Colon (tissue), 2 donors: Measurements from ENCODE around the gene NRDE2.
"Not testable (repeated sequence)": the region's sequence is repeated elsewhere in the genome, so short reads cannot be mapped to it uniquely, and the experiment has no call there.

ENCODE experiments used
- FAIRE-seq: peaks from 2 replicates; lab custom pipeline; 2012; peaks lifted over from hg19 to GRCh38; lab: Jason Lieb, UNC
- donor health status: control.
- donor health status: control.

NRDE2 gene

DNA sequence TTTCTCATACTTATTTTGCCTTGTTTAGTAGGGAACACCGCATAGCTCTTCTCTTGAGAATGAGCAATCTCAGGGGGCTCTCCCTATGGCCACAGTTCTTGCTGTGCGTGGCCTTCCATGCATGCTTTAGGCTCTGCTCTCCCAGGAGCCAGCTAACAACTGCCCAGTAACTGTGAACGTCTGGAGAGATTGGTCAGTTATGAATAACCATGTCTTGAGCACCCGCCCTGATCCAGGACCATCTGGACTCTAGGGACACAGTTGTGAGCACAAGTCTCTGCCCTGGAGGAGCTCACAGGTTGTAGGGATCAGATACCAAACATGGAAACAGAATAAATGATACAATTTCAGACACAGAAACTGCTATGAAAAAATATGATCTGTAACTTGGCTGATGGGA lies 63.3 kb downstream of the NRDE2 start:
- FAIRE-seq = no peak

DNA sequence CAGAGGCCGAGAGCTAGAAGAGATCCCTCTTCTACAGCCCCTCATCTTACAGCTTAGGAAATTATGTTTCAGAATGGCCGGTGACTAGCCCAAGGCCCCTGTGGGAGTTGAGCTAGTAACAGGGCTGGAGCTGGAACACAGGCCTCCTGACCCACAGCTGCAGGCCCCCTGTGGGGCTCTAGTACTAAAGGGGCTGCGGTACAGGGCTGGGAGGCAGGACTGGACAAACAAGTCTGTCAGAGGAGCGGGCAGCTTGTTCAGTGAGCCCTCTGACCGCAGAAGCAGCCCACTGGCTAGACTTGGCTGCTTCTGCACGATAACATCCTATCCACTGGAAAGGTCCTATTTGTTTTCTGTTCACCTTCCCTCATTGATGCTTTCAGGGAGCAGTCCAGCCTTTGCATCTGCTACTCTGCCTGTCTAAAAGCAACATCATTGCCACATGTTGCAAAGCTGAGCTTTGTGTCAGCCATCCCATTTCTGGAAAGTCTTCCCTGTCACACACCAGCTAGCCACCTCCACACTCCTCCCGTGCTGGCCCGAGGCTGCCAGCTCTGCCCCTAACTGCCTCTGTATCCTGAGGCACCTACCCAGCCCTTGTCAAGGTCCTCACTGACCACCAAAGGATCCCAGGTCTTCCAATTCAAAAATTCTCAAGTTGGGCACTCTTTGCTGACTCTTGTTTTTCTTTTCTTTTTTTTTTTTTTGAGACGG lies 65.1 kb downstream of the NRDE2 start:
- no peak for FAIRE-seq

DNA sequence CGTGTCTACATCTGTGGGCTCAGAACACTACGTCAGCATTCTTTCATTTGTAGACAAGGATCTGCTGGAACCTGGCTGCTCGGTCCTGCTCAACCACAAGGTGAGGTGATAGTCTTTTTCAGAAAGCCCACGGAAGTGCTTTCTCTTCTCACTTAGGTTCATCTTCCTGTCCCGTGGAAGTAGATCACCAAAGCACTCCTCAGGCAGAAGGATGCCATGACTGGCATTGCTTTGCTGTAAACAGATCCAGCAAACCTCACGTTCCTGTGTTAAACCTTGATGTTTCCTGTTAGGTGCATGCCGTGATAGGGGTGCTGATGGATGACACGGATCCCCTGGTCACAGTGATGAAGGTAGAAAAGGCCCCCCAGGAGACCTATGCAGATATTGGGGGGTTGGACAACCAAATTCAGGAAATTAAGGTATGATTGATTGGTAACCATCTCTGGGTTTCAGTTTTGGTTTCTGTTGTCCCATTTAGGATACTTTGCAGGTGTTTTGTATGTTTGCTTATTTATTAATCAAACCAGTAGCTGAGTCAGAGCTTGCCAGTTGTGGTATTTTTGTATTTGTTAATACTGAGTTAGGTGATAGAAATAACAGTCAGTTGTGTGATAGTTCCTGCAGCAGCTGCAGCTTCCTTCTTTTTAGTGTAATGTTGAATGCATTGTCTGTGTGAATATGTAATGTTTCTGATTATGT lies 67.8 kb downstream of the NRDE2 start:
- no peak for FAIRE-seq

DNA sequence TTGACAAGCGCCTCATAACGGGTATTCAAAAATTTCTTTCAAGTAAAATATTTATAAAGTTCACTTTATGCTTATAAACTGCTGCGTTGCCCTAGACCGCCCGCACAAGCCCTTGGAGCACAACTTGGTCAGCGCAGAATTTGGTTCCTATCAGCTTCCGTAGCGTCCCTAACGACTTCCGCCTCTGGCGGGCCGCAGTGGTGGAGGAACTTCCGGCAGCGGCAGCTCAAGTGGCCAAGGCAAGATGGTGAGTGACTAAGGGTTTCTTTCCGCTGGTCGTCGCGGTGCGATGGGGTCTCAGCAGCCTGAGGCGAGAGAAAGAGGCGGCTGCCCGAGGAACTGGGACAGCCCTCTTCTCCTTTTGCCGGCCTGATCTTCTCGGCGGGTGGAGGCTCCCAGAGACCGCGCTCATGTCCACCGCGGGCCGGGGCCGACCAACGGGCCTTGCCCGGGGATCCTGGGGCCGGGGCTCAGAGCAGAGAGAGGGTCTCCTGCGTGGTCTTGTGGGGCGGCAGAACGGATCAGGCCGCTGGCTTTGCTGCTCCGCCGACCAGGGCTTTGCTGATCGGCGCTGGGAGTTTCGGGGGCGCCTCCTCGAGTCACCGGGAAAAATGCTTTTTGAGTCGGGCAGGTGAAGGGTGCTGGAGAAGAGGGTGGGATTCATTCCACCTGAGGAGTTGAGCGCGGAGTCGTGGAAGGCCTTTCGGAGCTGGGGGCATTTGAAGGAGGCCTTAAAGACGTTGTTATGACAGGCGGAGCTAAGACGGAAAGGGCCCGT lies 75.2 kb downstream of the NRDE2 start, which contains the start of gene PSMC1:
TSS of gene PSMC1 (plus strand) at position 200 of the 778 bp plus-strand sequence. CDS start at position 245, 45 bp downstream.
- FAIRE-seq = no peak

DNA sequence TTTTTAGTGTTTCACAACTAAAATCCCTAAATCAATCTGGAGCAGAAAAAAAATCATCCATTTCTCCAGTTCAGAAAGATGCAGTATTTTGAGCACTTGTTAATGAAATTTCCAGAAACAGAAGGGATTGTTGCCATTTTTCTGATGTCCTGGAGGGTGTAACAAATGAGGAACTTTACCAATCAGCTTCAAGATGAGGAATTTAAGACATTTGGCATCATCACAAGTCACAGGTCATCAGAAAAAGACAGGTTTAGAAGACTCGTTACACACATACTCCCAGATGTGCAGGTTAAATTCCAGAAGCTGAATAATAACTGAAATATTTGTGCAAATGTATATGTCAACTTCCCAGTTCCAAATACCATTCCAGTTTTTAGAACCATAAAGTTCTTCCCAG lies 75.9 kb downstream of the NRDE2 start:
- no peak for FAIRE-seq

DNA sequence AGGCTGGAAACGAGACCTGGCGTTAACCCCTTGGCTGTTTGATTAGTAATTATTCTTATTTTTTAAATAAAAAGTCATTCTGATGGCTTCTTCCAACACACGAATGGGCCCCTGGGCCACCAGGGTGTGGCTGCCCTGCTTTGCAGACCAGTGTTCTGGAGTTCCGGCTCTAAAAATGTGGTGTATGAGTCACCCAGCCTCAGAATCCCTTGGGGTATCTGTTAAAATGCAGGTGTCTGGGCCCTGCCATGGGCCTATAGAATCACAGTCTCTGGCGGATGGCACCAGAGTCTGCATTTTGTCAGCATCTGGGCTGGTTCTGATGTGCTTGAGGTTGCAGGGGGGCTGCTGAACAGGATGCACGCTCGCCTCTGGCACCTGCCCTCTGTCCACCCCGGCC lies 77.9 kb downstream of the NRDE2 start:
- FAIRE-seq = no peak

DNA sequence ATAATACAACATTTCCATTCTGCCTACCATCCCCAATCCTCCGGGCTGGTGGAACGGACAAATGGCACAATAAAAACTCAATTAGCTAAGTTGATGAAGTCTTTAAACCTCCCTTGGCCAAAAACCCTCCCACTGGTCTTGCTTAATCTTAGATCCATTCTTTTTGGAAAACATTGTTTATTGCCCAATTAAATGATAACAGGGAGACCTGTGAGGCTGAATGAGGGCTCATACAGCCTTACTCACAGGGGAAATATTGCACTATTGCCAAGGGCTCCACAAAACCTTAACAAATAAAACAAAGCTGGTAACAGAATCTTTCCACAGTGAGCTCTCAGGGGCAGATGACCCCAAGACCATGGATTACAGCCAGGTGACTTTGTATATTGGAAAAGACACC lies 83.1 kb downstream of the NRDE2 start:
- no peak for FAIRE-seq

DNA sequence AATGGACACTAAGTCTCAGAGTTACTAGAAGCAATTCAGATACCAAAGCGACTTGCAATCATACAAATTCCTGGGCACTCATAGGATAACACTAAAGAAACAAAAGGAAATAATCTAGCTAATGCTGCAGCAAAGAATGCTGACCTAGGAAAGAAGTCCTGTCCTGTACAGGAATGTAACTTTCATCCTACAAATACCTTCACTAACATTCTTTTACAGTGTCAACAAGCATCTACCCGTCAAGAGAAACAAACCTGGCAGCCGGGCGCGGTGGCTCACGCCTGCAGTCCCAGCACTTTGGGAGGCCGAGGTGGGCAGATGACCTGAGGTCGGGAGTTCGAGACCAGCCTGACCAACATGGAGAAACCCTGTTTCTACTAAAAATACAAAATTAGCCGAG lies 84.3 kb downstream of the NRDE2 start:
- FAIRE-seq = not testable (repeated sequence)

DNA sequence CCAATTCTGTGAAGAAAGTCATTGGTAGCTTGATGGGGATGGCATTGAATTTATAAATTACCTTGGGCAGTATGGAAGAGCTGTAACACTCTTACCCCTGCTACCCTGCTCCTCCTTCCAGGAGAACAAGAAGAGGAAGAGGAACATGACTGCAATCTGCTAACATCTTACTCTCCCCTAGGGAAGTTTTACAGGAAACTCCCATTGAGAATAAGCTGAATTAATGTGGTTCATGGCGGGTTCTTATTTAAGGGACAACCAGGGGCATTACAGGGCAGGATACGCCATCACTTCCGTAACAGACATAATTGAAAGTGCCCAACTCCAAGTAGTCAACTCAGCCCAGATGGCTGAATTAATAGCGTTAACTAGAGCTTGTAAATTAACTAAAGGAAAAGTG lies 84.8 kb downstream of the NRDE2 start:
- no peak for FAIRE-seq

DNA sequence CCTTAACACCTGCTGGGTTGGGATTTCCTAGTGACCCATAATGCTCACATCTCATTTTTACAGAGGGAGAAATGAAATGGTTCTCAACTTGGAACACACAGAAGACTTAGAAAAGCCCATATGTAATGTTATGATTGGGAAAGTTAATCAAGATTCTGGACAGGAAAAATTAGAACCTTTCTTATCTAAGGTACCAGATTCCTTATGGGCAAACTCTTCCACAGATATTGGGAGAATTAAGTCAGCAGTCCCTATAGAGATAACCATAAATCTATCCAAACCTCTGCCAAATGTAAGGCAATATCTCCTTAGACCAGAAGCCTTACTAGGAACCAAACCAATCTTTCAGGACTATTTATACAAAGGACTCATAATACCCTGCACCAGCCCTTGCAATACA lies 89.3 kb downstream of the NRDE2 start:
- FAIRE-seq = no peak

DNA sequence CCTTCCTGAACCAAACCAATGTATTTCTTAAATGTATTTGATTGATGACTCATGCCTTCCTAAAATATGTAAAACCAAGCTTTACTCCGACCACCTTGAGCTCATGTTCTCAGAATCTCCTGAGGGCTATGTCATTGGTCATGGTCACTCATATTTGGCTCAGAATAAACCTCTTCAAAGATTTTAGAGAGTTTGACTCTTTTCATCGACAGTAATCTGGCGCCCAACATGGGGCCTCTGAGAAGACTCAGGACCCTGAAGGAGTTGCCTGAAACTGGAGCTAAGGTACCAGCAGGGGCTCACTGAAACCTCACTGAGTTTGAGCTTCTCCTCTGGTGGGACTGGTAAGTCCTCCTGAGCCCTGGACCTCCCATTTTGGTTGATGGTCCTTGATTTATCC lies 92.6 kb downstream of the NRDE2 start:
- FAIRE-seq = no peak

DNA sequence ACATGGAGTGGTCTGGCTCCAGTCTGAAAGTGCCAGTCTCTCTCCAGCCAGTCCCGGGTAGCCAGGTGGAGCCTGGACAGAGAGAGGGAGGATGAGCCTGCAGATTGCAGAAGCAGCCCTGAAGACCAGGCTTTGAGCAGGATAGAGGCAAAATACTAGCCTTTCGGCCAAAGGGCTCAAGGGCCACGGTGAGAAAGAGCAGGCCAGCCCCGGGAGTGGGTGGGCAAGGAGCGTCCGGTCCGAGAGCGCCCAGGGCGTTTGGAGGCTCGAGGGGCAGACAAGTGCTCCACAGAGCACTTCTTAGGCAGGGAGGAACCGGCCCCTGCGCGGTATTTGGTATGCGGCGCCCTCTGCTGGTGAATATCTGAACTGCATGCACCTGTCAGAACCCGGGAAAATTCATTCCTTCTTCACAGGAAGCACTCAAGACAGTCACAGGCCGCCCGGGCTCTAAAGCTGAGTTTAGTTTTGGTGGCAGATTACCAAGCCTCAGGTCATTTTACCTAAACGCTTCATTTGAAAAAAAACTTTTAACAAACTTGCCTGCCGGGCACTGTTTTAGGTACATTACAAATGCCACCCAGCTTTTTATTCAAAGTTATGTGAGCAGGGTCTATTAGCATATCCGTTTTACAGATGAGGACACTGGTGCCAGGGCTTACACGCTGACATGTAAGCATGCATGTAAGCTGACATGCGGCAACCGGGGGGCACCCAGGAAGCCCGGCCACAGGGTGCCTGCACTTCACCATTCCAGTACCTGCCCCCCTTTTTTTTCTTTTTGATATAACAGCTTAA lies 96.4 kb downstream of the NRDE2 start:
- FAIRE-seq = no peak

DNA sequence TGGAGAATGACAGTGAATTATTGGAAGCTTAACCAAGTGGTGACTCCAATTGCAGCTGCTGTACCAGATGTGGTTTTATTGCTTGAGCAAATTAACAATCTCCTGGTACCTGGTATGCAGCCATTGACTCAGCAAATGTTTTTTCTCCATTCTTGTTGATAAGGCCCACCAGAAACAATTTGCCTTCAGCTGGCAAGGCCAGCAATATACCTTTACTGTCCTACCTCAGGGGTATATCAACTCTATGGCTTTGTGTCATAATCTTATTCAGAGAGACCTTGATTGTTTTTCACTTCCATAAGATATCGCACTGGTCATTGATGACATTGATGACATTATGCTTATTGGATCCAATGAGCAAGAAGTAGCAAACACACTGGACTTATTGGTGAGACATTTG lies 101.8 kb downstream of the NRDE2 start:
- not testable (repeated sequence) for FAIRE-seq

DNA sequence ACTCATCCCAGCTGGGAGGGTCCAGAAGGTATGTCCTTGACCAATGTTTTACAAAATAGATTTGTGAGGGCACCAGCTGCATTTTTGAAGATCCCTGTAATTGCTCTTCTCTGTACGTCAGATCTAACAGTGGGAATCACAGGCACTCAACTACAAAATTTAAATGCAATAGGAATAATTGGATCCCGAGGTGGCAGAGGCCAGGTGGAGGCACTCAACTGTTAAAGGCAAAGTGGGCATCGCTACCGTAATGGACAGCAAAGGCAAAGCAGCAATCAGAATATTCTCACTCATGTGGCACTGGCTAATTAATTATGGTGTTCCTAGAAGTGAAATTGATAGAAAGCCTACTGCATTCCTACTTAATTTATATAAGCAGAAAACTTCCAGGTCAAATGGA lies 103.3 kb downstream of the NRDE2 start:
- no peak for FAIRE-seq
